ENCODE measurements around the gene PRSS38. TPM values are rescaled to one million over a fixed set of nuclear protein-coding genes. Genes with fewer than 3 reads are reported as not detected.

PRSS38 gene
- total RNA-seq, 1 experiment from 2014 or later, result not detected

- Histone ChIP-seq H3K9ac (ENCODE audit: low read length) (no peak overlapping the region), H3K27me3 (ENCODE audit: insufficient read depth, low read length) (no peaks in the 10 kb centered on the region), H3K9me3 (ENCODE audit: control insufficient read depth in 1 of 2, insufficient read depth in 1 of 2, low read depth in 1 of 2, low read length in 2 of 2) (no peaks in the 10 kb centered on the region), H4K20me1 (ENCODE audit: insufficient read depth) (no peaks in the 10 kb centered on the region), H3K36me3 (ENCODE audit: control insufficient read depth in 1 of 2, insufficient read depth in 2 of 2, low read length in 2 of 2) (no peaks in the 10 kb centered on the region), H3K4me1 (ENCODE audit: control insufficient read depth in 1 of 2, insufficient read depth in 2 of 2, low read length in 2 of 2) (peaks cover 10 to 31% of the 10 kb centered on the region in 2 experiments), H3K4me3 (replicated peaks in 1 of 2; ENCODE audit: low read depth in 1 of 2, low read length in 2 of 2) (no peak overlapping the region), H3K27ac (ENCODE audit: low read depth, low read length) (no peak overlapping the region), H3K4me2 (ENCODE audit: low read length) (no peak overlapping the region), H2AFZ (ENCODE audit: low read depth, low read length, poor library complexity, severe bottlenecking) (no peak overlapping the region), H3K79me2 (ENCODE audit: insufficient read depth, low read length) (no peaks in the 10 kb centered on the region), H3K9me2 (ENCODE audit: insufficient read depth) (no peaks in the 10 kb centered on the region)
- TF ChIP-seq POLR2A (IDR thresholded peaks at IDR 0.05; ENCODE audit: borderline replicate concordance, extremely low read depth, insufficient read depth, insufficient read length), result no peak
- TF ChIP-seq, protein P1, sequence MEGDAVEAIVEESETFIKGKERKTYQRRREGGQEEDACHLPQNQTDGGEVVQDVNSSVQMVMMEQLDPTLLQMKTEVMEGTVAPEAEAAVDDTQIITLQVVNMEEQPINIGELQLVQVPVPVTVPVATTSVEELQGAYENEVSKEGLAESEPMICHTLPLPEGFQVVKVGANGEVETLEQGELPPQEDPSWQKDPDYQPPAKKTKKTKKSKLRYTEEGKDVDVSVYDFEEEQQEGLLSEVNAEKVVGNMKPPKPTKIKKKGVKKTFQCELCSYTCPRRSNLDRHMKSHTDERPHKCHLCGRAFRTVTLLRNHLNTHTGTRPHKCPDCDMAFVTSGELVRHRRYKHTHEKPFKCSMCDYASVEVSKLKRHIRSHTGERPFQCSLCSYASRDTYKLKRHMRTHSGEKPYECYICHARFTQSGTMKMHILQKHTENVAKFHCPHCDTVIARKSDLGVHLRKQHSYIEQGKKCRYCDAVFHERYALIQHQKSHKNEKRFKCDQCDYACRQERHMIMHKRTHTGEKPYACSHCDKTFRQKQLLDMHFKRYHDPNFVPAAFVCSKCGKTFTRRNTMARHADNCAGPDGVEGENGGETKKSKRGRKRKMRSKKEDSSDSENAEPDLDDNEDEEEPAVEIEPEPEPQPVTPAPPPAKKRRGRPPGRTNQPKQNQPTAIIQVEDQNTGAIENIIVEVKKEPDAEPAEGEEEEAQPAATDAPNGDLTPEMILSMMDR (IDR thresholded peaks at IDR 0.05 in 2 of 3, conservative IDR thresholded peaks at IDR 0.05 in 1 of 3; ENCODE audit: borderline replicate concordance in 1 of 3, insufficient read depth in 1 of 3, low read depth in 2 of 3, low read length in 2 of 3), result no peak
- no peak for TF ChIP-seq JUND (IDR thresholded peaks at IDR 0.05)
- no peak for TF ChIP-seq CEBPB (IDR thresholded peaks at IDR 0.05; ENCODE audit: low read depth)
- no peak for TF ChIP-seq EGR1 (IDR thresholded peaks at IDR 0.05; ENCODE audit: low read depth)
- no peak for TF ChIP-seq POLR2AphosphoS5 (IDR thresholded peaks at IDR 0.05; ENCODE audit: low read depth, low read length)
- TF ChIP-seq ATF3 (IDR thresholded peaks at IDR 0.05), result no peak
- no peak for TF ChIP-seq TCF7L2 (IDR thresholded peaks at IDR 0.05; ENCODE audit: borderline replicate concordance, extremely low read depth, insufficient read depth, insufficient read length)
- no peak for TF ChIP-seq SP1 (IDR thresholded peaks at IDR 0.05; ENCODE audit: low read depth)
- no peak for TF ChIP-seq EZH2phosphoT487 (IDR thresholded peaks at IDR 0.05; ENCODE audit: borderline replicate concordance)
- TF ChIP-seq ZBTB33 (IDR thresholded peaks at IDR 0.05; ENCODE audit: extremely low read depth, insufficient replicate concordance, low read length), result no peak
- TF ChIP-seq, protein P2, sequence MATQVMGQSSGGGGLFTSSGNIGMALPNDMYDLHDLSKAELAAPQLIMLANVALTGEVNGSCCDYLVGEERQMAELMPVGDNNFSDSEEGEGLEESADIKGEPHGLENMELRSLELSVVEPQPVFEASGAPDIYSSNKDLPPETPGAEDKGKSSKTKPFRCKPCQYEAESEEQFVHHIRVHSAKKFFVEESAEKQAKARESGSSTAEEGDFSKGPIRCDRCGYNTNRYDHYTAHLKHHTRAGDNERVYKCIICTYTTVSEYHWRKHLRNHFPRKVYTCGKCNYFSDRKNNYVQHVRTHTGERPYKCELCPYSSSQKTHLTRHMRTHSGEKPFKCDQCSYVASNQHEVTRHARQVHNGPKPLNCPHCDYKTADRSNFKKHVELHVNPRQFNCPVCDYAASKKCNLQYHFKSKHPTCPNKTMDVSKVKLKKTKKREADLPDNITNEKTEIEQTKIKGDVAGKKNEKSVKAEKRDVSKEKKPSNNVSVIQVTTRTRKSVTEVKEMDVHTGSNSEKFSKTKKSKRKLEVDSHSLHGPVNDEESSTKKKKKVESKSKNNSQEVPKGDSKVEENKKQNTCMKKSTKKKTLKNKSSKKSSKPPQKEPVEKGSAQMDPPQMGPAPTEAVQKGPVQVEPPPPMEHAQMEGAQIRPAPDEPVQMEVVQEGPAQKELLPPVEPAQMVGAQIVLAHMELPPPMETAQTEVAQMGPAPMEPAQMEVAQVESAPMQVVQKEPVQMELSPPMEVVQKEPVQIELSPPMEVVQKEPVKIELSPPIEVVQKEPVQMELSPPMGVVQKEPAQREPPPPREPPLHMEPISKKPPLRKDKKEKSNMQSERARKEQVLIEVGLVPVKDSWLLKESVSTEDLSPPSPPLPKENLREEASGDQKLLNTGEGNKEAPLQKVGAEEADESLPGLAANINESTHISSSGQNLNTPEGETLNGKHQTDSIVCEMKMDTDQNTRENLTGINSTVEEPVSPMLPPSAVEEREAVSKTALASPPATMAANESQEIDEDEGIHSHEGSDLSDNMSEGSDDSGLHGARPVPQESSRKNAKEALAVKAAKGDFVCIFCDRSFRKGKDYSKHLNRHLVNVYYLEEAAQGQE (IDR thresholded peaks at IDR 0.05; ENCODE audit: low read depth), result no peak
- TF ChIP-seq ZFX (IDR thresholded peaks at IDR 0.05), result no peak
- no peak for TF ChIP-seq YY1 (IDR thresholded peaks at IDR 0.05; ENCODE audit: extremely low read depth, insufficient replicate concordance, low read depth, low read length)
- TF ChIP-seq CBX3 (IDR thresholded peaks at IDR 0.05; ENCODE audit: low read depth), result no peak
- TF ChIP-seq EZH2 (IDR thresholded peaks at IDR 0.05), result no peak
- TF ChIP-seq ELF1 (IDR thresholded peaks at IDR 0.05; ENCODE audit: borderline replicate concordance, low read depth), result no peak
- DNase-seq (ENCODE audit: low read depth, low spot score) (no peak), ATAC-seq (no peak)
- BruUV-seq (replicated peaks), result no TSS peak
- CTCF ChIA-PET, result no interaction called here
- POLR2A ChIA-PET, result no interaction called here
- RAD21 ChIA-PET (ENCODE audit: low non-redundant PET in 1 of 2, low total read pairs in 2 of 2, uncharacterized antibody in 2 of 2, unreplicated experiment in 2 of 2), result no interaction called here
- intact Hi-C loops (cut with micrococcal nuclease), result no loop called here
These were observed 73.0 kb downstream of the PRSS38 start for GRCh38 chr1:227888404-227889046.
